ENCODE results near the gene CCDC17.

GRCh38 chr1:45630429-45630828, 6.6 kb upstream of the CCDC17 start:
- TF ChIP-seq GATA2 (IDR thresholded peaks at IDR 0.05; ENCODE audit: low read depth, low read length) (no peak), GATA3 (IDR thresholded peaks at IDR 0.05; ENCODE audit: low read depth, low read length) (no peak)
